ENCODE results near the gene IGF2BP3. TPM values are rescaled to one million over a fixed set of nuclear protein-coding genes. Genes with fewer than 3 reads are reported as not detected.

IGF2BP3 gene
- total and polyA plus RNA-seq, 10 donors, result 0.17 to 6.8 (median 1.6) TPM

GRCh38 chr7:23389701-23390100, 80.6 kb downstream of the IGF2BP3 start:
- TF ChIP-seq POLR2A (IDR thresholded peaks at IDR 0.05) (no peak), CTCF (IDR thresholded peaks at IDR 0.05 in 8 of 11, conservative IDR thresholded peaks at IDR 0.05 in 3 of 11) (no peak), POLR2AphosphoS5 (IDR thresholded peaks at IDR 0.05) (no peak)
- no peaks in the 10 kb centered on the region for H3K36me3 ChIP-seq
- no peaks in the 10 kb centered on the region for H3K9me3 ChIP-seq
- H3K27ac ChIP-seq, result no peak overlapping the region
- WGBS, 5 donors, result 86 to 95% (median 89%) methylated on average over 3 of the region's 3 CpGs
- no peak overlapping the region for H3K4me3 ChIP-seq
- intact Hi-C loops (cut with DNase I; ENCODE audit: low total_unique reads), result no loop called here
- no peaks in the 10 kb centered on the region for H3K27me3 ChIP-seq (replicated peaks in 1 of 7)
- H3K4me1 ChIP-seq, result no peaks in the 10 kb centered on the region
- DNase-seq, result no peak

DNA sequence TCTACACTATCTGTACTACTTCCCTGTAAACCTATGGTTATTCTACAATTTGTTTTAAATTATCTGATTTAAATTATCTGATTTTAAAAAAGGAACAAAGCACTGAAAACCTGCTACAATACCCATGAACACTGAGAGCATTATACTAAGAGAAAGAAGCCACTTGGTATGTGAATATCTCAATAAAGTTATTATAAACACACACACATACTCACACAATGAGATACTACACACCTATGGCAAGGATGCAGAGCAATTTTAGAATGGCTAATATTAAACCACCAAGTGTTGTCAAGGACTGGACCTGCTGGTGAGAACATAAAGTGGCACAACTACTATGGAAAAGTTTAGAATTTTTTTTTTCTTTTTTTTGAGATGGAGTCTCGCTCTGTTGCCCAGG, 82.7 kb downstream of the IGF2BP3 start:
- H3K4me3 ChIP-seq, result no peak overlapping the region
- TF ChIP-seq CTCF (IDR thresholded peaks at IDR 0.05 in 8 of 11, conservative IDR thresholded peaks at IDR 0.05 in 3 of 11), result no peak
- TF ChIP-seq POLR2A (IDR thresholded peaks at IDR 0.05), result no peak
- TF ChIP-seq POLR2AphosphoS5 (IDR thresholded peaks at IDR 0.05), result no peak
- H3K27ac ChIP-seq, result no peak overlapping the region
- H3K27me3 ChIP-seq (replicated peaks in 1 of 7), result no peaks in the 10 kb centered on the region
- H3K36me3 ChIP-seq, result no peaks in the 10 kb centered on the region
- no peaks in the 10 kb centered on the region for H3K4me1 ChIP-seq
- intact Hi-C loops (cut with DNase I; ENCODE audit: low total_unique reads), result no loop called here
- 95 to 100% (median 100%) methylated on average over 1 of the region's 1 CpG for WGBS, 5 donors
- H3K9me3 ChIP-seq, result no peaks in the 10 kb centered on the region
- no peak for DNase-seq

DNA sequence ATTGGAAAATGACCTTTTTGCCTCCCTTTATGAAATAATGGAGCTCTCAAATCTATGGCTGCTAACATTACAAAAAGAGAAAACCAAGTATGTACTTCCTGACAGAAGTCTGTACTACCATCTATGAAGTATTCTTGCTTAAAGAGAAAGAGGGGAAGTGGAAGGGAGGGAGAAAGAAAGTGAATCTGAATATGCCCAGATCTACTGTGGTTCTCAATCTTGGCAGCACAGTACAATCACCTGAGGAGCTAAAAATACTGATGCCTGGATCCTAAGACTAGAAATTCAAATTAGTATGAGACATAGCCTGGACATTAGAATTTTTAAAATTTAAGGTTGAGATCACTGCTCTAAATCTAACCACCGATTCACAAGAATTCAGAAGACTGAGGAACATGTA, 85.2 kb downstream of the IGF2BP3 start:
- no peaks in the 10 kb centered on the region for H3K4me1 ChIP-seq
- TF ChIP-seq POLR2A (IDR thresholded peaks at IDR 0.05) (no peak), POLR2AphosphoS5 (IDR thresholded peaks at IDR 0.05) (no peak), CTCF (IDR thresholded peaks at IDR 0.05 in 8 of 11, conservative IDR thresholded peaks at IDR 0.05 in 3 of 11) (no peak)
- no peak for DNase-seq
- H3K27ac ChIP-seq, result no peak overlapping the region
- no peaks in the 10 kb centered on the region for H3K36me3 ChIP-seq
- no peaks in the 10 kb centered on the region for H3K9me3 ChIP-seq
- WGBS, 5 donors, result 87 to 100% (median 91%) methylated on average over 1 of the region's 1 CpG
- peaks cover 0 to 5% (median 0%) of the 10 kb centered on the region in 7 donors for H3K27me3 ChIP-seq (replicated peaks in 1 of 7)
- no peak overlapping the region for H3K4me3 ChIP-seq
- intact Hi-C loops (cut with DNase I; ENCODE audit: low total_unique reads), result no loop called here

DNA sequence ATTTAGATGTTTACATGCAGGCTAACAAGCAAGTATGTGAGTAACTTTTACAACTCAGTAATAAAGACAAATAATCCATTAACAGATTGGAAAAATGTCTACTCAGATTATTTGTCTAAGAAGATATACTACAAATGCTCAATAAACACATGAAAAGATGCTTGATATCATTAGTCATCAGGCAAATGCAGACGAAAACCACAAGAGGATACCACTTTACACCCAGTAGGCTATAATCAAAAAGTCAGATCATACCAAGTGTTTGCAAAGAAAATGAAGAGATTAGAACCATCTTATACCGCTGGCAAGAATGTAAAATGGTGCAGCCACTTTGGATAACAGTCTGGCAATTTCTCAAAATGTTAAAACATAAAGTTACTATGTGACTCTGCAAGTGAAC, 87.1 kb downstream of the IGF2BP3 start:
- DNase-seq, result no peak
- no peaks in the 10 kb centered on the region for H3K9me3 ChIP-seq
- H3K4me1 ChIP-seq, result no peaks in the 10 kb centered on the region
- TF ChIP-seq POLR2A (IDR thresholded peaks at IDR 0.05) (no peak), POLR2AphosphoS5 (IDR thresholded peaks at IDR 0.05) (no peak), CTCF (IDR thresholded peaks at IDR 0.05 in 8 of 11, conservative IDR thresholded peaks at IDR 0.05 in 3 of 11) (no peak)
- H3K27ac ChIP-seq, result no peak overlapping the region
- peaks cover 0 to 5% (median 0%) of the 10 kb centered on the region in 7 donors for H3K27me3 ChIP-seq (replicated peaks in 1 of 7)
- intact Hi-C loops (cut with DNase I; ENCODE audit: low total_unique reads), result no loop called here
- H3K4me3 ChIP-seq, result no peak overlapping the region
- 83 to 94% (median 85%) methylated on average over 2 of the region's 2 CpGs for WGBS, 5 donors
- no peaks in the 10 kb centered on the region for H3K36me3 ChIP-seq

Measured in spleen (tissue), 11 donors.